Measurements from ENCODE around the gene MCM3AP. TPM values are rescaled to one million over a fixed set of nuclear protein-coding genes. Genes with fewer than 3 reads are reported as not detected.

The MCM3AP gene
- total RNA-seq (ENCODE audit: low replicate concordance), result 72.4 and 101 TPM in 2 replicates

DNA sequence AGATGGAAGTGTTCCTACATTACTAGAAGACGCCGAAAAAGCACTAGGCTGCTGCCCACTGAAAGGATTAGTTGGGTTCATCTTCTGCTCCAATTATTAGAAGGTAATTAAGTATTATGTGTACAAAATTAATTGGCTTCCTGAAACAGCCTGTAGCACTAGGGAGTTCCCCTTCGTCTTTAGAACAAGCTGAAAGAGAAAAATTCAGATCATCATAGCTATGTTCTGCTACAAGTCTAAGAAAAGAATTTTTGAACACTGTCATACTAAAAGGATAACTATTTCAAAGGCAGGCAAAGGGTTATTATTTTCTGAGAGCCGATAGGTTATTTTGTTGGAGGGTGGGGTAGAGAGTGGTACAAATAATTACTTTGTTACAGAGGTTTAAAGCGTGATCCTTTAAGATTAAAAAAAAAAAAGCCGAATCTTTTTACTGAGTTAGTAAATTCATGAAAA is at the start of gene MCM3AP:
Gene MCM3AP, minus strand, starts transcription at position 406 of the 456 bp plus-strand sequence. Its CDS starts 325 bp downstream, at position 81.
- Histone ChIP-seq H3K9me3 (ENCODE audit: low read depth) (no peaks in the 10 kb centered on the region), H3K4me1 (peaks cover 22% of the 10 kb centered on the region), H3K9ac (peak within 1 kb of the TSS; percentile 77), H4K20me1 (ENCODE audit: low read depth) (peaks cover 26% of the 10 kb centered on the region), H3K79me2 (ENCODE audit: low read depth) (peaks cover 88% of the 10 kb centered on the region), H3K4me3 (peak within 1 kb of the TSS; percentile 93), H3K36me3 (peaks cover 3% of the 10 kb centered on the region), H3K4me2 (peak within 1 kb of the TSS; percentile 95), H2AFZ (replicated peaks) (peak within 1 kb of the TSS; percentile 92), H3K27ac (peak within 1 kb of the TSS; percentile 95), H3K27me3 (no peaks in the 10 kb centered on the region), H3F3A (ENCODE audit: low read depth) (peaks cover 30% of the 10 kb centered on the region)
- peaks cover 39% of the 10 kb centered on the region for H3K4me1 Mint-ChIP-seq
- peak within 1 kb of the TSS; percentile 84 for H3K27ac Mint-ChIP-seq
- peaks cover 3% of the 10 kb centered on the region for H3K9me3 Mint-ChIP-seq
- H3K4me3 Mint-ChIP-seq, result peak within 1 kb of the TSS; percentile 94
- peaks cover 3% of the 10 kb centered on the region for H3K27me3 Mint-ChIP-seq (ENCODE audit: insufficient read depth, low read depth)
- TF ChIP-seq, protein P1, sequence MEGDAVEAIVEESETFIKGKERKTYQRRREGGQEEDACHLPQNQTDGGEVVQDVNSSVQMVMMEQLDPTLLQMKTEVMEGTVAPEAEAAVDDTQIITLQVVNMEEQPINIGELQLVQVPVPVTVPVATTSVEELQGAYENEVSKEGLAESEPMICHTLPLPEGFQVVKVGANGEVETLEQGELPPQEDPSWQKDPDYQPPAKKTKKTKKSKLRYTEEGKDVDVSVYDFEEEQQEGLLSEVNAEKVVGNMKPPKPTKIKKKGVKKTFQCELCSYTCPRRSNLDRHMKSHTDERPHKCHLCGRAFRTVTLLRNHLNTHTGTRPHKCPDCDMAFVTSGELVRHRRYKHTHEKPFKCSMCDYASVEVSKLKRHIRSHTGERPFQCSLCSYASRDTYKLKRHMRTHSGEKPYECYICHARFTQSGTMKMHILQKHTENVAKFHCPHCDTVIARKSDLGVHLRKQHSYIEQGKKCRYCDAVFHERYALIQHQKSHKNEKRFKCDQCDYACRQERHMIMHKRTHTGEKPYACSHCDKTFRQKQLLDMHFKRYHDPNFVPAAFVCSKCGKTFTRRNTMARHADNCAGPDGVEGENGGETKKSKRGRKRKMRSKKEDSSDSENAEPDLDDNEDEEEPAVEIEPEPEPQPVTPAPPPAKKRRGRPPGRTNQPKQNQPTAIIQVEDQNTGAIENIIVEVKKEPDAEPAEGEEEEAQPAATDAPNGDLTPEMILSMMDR (IDR thresholded peaks at IDR 0.05), result no peak
- TF ChIP-seq EZH2 (IDR thresholded peaks at IDR 0.05) (no peak), EZH2phosphoT487 (IDR thresholded peaks at IDR 0.05) (no peak)
- DNase-seq (ENCODE audit: low spot score), result no peak
- peaks cover 27% of the 10 kb centered on the region for H3K36me3 Mint-ChIP-seq

DNA sequence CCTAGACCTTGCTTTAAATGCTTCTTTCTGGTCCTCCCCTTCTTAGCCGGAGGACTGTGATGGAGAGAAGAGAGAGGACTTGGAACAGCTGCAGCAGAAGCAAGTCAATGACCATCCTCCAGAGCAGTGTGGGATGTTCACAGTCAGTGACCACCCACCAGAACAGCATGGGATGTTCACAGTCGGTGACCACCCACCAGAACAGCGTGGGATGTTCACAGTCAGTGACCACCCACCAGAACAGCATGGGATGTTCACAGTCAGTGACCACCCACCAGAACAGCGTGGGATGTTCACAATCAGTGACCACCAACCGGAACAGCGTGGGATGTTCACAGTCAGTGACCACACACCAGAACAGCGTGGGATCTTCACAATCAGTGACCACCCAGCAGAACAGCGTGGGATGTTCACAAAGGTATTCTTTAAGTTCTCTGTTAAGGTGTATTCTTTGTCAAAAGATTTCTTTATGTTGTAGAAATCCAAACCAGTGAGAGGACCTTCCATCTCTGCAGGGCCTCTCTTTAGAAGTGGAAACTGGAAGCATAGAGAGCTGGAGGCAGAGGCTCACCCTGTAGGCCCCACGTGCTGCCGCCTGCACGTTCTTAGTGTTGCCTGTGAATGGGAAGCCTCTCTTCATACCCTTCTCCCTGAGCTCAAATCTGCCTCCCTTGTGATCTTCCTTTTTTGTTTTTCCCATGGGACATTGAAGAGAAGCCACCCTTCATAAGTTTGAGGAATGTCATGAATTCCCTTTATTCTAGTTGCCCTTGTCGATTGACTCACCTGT is 49.1 kb upstream of the MCM3AP start:
- H4K20me1 ChIP-seq (ENCODE audit: low read depth), result no peaks in the 10 kb centered on the region
- Mint-ChIP-seq H3K36me3 (peaks cover 31% of the 10 kb centered on the region), H3K27me3 (ENCODE audit: insufficient read depth, low read depth) (peaks cover 2% of the 10 kb centered on the region), H3K4me3 (no peak overlapping the region), H3K27ac (no peak overlapping the region), H3K9me3 (no peaks in the 10 kb centered on the region), H3K4me1 (no peaks in the 10 kb centered on the region)
- H3K27me3 ChIP-seq, result no peaks in the 10 kb centered on the region
- no peak overlapping the region for H3K27ac ChIP-seq
- H3F3A ChIP-seq (ENCODE audit: low read depth), result no peaks in the 10 kb centered on the region
- H3K9me3 ChIP-seq (ENCODE audit: low read depth), result no peaks in the 10 kb centered on the region
- H3K4me1 ChIP-seq, result no peaks in the 10 kb centered on the region
- H3K9ac ChIP-seq, result no peak overlapping the region
- H2AFZ ChIP-seq (replicated peaks), result no peak overlapping the region
- DNase-seq (ENCODE audit: low spot score), result no peak
- peaks cover 3% of the 10 kb centered on the region for H3K36me3 ChIP-seq
- TF ChIP-seq, protein P1 (IDR thresholded peaks at IDR 0.05), result no peak
- TF ChIP-seq EZH2phosphoT487 (IDR thresholded peaks at IDR 0.05) (no peak), EZH2 (IDR thresholded peaks at IDR 0.05) (no peak)
- H3K4me3 ChIP-seq, result no peak overlapping the region
- H3K4me2 ChIP-seq, result no peak overlapping the region
- H3K79me2 ChIP-seq (ENCODE audit: low read depth), result peaks cover 33% of the 10 kb centered on the region

DNA sequence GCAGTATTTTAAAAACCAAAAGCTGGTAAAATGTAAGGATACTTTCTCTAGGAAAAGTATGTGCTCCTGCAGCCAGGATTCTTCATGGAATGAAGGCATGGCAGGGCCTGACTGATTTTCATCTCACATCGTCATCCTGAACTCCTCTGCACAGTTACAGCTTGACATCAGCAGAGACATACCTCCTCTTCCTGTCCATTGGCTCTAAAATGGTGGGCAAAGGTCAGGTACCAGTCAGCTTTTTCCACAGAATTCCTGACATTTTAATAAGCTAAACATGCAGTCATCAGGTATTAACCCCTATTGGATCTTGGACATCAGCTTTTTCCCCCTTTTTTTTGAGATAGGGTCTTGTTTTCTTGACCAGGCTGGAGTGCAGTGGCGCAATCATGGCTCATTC is 44.4 kb upstream of the MCM3AP start:
- no peak for DNase-seq (ENCODE audit: low spot score)
- Mint-ChIP-seq H3K27me3 (ENCODE audit: insufficient read depth, low read depth) (peaks cover 9% of the 10 kb centered on the region), H3K36me3 (peaks cover 19% of the 10 kb centered on the region), H3K9me3 (no peaks in the 10 kb centered on the region), H3K27ac (no peak overlapping the region), H3K4me1 (peaks cover 12% of the 10 kb centered on the region), H3K4me3 (no peak overlapping the region)
- H3K4me2 ChIP-seq, result no peak overlapping the region
- TF ChIP-seq EZH2phosphoT487 (IDR thresholded peaks at IDR 0.05) (no peak), EZH2 (IDR thresholded peaks at IDR 0.05) (no peak)
- TF ChIP-seq, protein P1 (IDR thresholded peaks at IDR 0.05), result no peak
- H3F3A ChIP-seq (ENCODE audit: low read depth), result peaks cover 9% of the 10 kb centered on the region
- no peak overlapping the region for H2AFZ ChIP-seq (replicated peaks)
- H3K79me2 ChIP-seq (ENCODE audit: low read depth), result peaks cover 72% of the 10 kb centered on the region
- H3K9me3 ChIP-seq (ENCODE audit: low read depth), result no peaks in the 10 kb centered on the region
- H3K4me3 ChIP-seq, result no peak overlapping the region
- no peaks in the 10 kb centered on the region for H4K20me1 ChIP-seq (ENCODE audit: low read depth)
- H3K27ac ChIP-seq, result no peak overlapping the region
- no peaks in the 10 kb centered on the region for H3K27me3 ChIP-seq
- H3K9ac ChIP-seq, result no peak overlapping the region
- H3K4me1 ChIP-seq, result peaks cover 11% of the 10 kb centered on the region
- H3K36me3 ChIP-seq, result peaks cover 3% of the 10 kb centered on the region
